Measurements from ENCODE around the gene SMAD4. TPM values are rescaled to one million over a fixed set of nuclear protein-coding genes. Genes with fewer than 3 reads are reported as not detected.

SMAD4 gene
- total RNA-seq, 1 experiment from 2014 or later: 75.8 TPM

DNA sequence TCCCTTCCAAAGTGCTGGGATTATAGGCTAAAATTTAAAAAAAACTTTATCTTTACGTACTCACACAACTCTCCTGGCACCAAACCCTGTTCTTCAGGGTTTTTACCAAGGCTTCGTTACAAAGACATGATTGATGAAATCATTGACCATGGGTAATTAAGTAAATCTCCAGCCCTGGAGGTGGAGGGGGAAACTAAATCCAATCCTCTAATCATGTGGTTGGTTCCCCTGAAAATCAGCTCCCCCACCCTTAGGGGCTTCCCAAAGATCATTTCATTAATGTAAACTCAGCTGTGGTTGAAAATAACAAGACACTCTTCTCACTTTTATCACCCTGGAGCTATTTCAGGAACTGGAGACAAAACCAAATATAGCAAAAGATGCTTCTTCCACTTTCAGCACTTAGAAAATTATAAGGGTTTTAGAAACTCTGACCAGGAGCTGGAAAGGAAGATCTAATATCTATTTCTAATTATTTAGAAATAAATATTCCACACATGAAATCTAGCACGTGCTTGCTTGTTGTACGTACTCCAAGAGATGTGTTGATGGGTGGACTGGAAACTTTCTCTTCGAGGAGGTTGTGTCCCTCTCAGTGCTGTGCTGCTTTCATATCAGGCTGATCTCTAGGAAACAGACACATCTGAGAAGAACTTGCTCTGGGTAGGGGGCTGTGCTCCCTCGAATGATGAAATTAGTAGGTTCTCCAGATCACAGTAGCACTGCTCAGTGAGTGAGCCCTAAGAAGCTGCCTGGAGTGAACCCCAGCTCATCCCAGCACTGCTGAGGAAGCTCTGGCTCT is 67.2 kb downstream of the SMAD4 start:
- ChIA-PET CTCF (interaction anchor here (0.6 to 1.2 kb wide), 4 partner anchors 15 to 984 kb away, joined by 3 to 5 read pairs (median 4); partner anchors contain the start of gene MEX3C), POLR2A (no interaction called here)
- DNase-seq (ENCODE audit: unreplicated experiment): no peak
- Mint-ChIP-seq H3K4me1 (ENCODE audit: insufficient read depth, unreplicated experiment) (no peaks in the 10 kb centered on the region), H3K9me3 (ENCODE audit: unreplicated experiment) (no peaks in the 10 kb centered on the region), H3K27ac (ENCODE audit: low read depth, unreplicated experiment) (no peak overlapping the region), H3K36me3 (ENCODE audit: insufficient read depth, unreplicated experiment) (no peaks in the 10 kb centered on the region), H3K27me3 (ENCODE audit: insufficient read depth, unreplicated experiment) (no peaks in the 10 kb centered on the region), H3K4me3 (ENCODE audit: unreplicated experiment) (no peak overlapping the region)
- intact Hi-C loops (cut with micrococcal nuclease): no loop called here
- no TSS peak for BruUV-seq (replicated peaks)
- TF ChIP-seq, protein P1, sequence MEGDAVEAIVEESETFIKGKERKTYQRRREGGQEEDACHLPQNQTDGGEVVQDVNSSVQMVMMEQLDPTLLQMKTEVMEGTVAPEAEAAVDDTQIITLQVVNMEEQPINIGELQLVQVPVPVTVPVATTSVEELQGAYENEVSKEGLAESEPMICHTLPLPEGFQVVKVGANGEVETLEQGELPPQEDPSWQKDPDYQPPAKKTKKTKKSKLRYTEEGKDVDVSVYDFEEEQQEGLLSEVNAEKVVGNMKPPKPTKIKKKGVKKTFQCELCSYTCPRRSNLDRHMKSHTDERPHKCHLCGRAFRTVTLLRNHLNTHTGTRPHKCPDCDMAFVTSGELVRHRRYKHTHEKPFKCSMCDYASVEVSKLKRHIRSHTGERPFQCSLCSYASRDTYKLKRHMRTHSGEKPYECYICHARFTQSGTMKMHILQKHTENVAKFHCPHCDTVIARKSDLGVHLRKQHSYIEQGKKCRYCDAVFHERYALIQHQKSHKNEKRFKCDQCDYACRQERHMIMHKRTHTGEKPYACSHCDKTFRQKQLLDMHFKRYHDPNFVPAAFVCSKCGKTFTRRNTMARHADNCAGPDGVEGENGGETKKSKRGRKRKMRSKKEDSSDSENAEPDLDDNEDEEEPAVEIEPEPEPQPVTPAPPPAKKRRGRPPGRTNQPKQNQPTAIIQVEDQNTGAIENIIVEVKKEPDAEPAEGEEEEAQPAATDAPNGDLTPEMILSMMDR (IDR thresholded peaks at IDR 0.05; ENCODE audit: unreplicated experiment): no peak

- BruUV-seq (replicated peaks): no TSS peak
- Mint-ChIP-seq H3K4me3 (ENCODE audit: unreplicated experiment) (no peak overlapping the region), H3K9me3 (ENCODE audit: unreplicated experiment) (no peaks in the 10 kb centered on the region), H3K36me3 (ENCODE audit: insufficient read depth, unreplicated experiment) (no peaks in the 10 kb centered on the region), H3K4me1 (ENCODE audit: insufficient read depth, unreplicated experiment) (no peaks in the 10 kb centered on the region), H3K27ac (ENCODE audit: low read depth, unreplicated experiment) (no peak overlapping the region), H3K27me3 (ENCODE audit: insufficient read depth, unreplicated experiment) (no peaks in the 10 kb centered on the region)
- TF ChIP-seq, protein P1 (IDR thresholded peaks at IDR 0.05; ENCODE audit: unreplicated experiment): no peak
- intact Hi-C loops (cut with micrococcal nuclease): no loop called here
- DNase-seq (ENCODE audit: unreplicated experiment): no peak
- ChIA-PET CTCF (interaction anchor here (0.7 to 1.2 kb wide), 5 partner anchors 10 to 279 kb away, joined by 3 to 6 read pairs (median 4); partner anchors contain the start of gene MEX3C), POLR2A (no interaction called here)
Observed at GRCh38 chr18:51098082-51098481, 68.1 kb downstream of the SMAD4 start.

GRCh38 chr18:51098513-51098912 is 68.5 kb downstream of the SMAD4 start:
- no TSS peak for BruUV-seq (replicated peaks)
- Mint-ChIP-seq H3K27ac (ENCODE audit: low read depth, unreplicated experiment) (no peak overlapping the region), H3K4me1 (ENCODE audit: insufficient read depth, unreplicated experiment) (no peaks in the 10 kb centered on the region), H3K9me3 (ENCODE audit: unreplicated experiment) (no peaks in the 10 kb centered on the region), H3K36me3 (ENCODE audit: insufficient read depth, unreplicated experiment) (no peaks in the 10 kb centered on the region), H3K27me3 (ENCODE audit: insufficient read depth, unreplicated experiment) (no peaks in the 10 kb centered on the region), H3K4me3 (ENCODE audit: unreplicated experiment) (no peak overlapping the region)
- POLR2A ChIA-PET: interaction anchor here (1.8 kb wide), 1 partner anchor 9 kb away, joined by 5 read pairs; no protein-coding TSS in a partner anchor
- no peak for DNase-seq (ENCODE audit: unreplicated experiment)
- CTCF ChIA-PET: interaction anchor here (0.9 to 1.2 kb wide), 3 partner anchors 9 to 17 kb away, joined by 4 to 6 read pairs (median 5); no protein-coding TSS in a partner anchor
- TF ChIP-seq, protein P1 (IDR thresholded peaks at IDR 0.05; ENCODE audit: unreplicated experiment): no peak
- intact Hi-C loops (cut with micrococcal nuclease): no loop called here

DNA sequence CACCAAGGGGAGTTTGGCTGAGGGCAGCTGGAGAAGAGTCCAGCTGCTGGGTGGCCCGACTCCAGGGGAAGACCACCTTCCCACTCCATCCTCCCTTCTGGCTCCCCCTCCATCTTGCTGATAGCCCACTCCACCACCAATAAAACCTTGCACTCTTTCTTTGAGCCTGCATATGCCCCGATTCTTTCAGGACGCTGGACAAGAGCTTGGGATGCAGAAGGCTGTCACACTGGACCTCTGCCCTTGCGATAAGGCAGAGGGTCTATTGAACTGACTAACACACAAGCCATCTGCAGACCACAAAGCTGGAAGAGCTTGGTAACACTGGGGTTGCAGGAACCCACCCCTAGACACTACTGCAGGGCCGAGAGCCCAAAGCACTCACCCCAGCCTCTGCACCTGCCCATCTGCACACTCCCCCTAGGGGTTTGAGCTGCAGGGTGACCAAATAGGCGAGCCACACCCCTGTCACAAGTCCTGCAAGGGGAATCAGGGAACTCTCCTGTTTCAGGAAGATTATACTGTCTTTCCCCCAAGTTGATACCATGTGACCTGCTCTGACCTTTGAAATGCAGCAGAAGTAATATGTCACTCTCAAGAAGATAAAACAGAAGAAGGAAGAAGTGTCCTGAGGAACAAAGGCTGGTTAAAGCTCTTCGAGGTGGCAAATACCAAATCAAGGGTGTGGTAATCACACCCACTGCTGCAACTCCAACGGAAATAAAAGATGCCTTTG is 70.5 kb downstream of the SMAD4 start:
- intact Hi-C loops (cut with micrococcal nuclease): loop anchor here (10.0 kb wide), 1 partner anchor 284 kb away; no protein-coding TSS in a partner anchor
- TF ChIP-seq, protein P1 (IDR thresholded peaks at IDR 0.05; ENCODE audit: unreplicated experiment): no peak
- Mint-ChIP-seq H3K36me3 (ENCODE audit: insufficient read depth, unreplicated experiment) (no peaks in the 10 kb centered on the region), H3K4me1 (ENCODE audit: insufficient read depth, unreplicated experiment) (no peaks in the 10 kb centered on the region), H3K9me3 (ENCODE audit: unreplicated experiment) (no peaks in the 10 kb centered on the region), H3K27me3 (ENCODE audit: insufficient read depth, unreplicated experiment) (no peaks in the 10 kb centered on the region), H3K4me3 (ENCODE audit: unreplicated experiment) (no peak overlapping the region), H3K27ac (ENCODE audit: low read depth, unreplicated experiment) (no peak overlapping the region)
- POLR2A ChIA-PET: interaction anchor here (1.2 to 1.8 kb wide), 2 partner anchors 10 to 11 kb away, joined by 3 to 5 read pairs; no protein-coding TSS in a partner anchor
- CTCF ChIA-PET: interaction anchor here (0.6 to 0.8 kb wide), 2 partner anchors 23 to 46 kb away, joined by 3 to 4 read pairs; no protein-coding TSS in a partner anchor
- BruUV-seq (replicated peaks): no TSS peak
- no peak for DNase-seq (ENCODE audit: unreplicated experiment)

All from MCF 10A (cell line).